Pancreas (tissue), 8 donors: ENCODE measurements around the gene ANKRD36B. TPM values are rescaled to one million over a fixed set of nuclear protein-coding genes. Genes with fewer than 3 reads are reported as not detected.

Experiments used
- polyA plus RNA-seq, 2 donors: library from polyadenylated mRNA; stranded (reverse); fragments of 200-250 nt; gene quantifications; one replicate each; pipeline ENCODE4 v1.2.3, GENCODE V29; 2013
- total RNA-seq, 6 donors: library from RNA; stranded (reverse); fragmentation: NEBNext Ultra II Directional in 4 of 6; extraction: Animal tissue kit (Norgen Biotek cat#: 25700) in 4 of 6; gene quantifications; one replicate each; pipeline versions ENCODE4 v1.2.1 to v1.2.4, GENCODE V29; 2021 to 2023
- donor health status: healthy with polysubstance abuse.
- donor health status: DM: no; HTN: no; CAD: no; lungs with moderate emphysema.
- donor health status: DM: no; HTN: no; CAD: no.
- donor health status: Bipolar disorder and iron deficiency.
- donor health status: DM: yes; HTN: yes; CAD: no.
- donor health status: DM: no; HTN: no; CAD: no.
- donor health status: DM: no; HTN: no; CAD: no.
- donor health status: DM: yes; HTN: yes; CAD: no.

ANKRD36B gene
- total and polyA plus RNA-seq, 8 donors = 6.3 to 45.9 (median 14.1) TPM

Other genes with a start within 250 kb of the ANKRD36B start
- gene COX5B, start 56.2 kb upstream of the ANKRD36B start, total RNA-seq = 100 to 1,000 TPM in 3 of 6 donors, 10 to 100 TPM in 3; 73.5 to 109 (median 96.2) TPM
- gene COX5B, start 56.2 kb upstream of the ANKRD36B start, polyA plus RNA-seq = 100 to 1,000 TPM; 210 to 214 TPM
- 10 to 100 TPM; 46.8 to 52.2 (median 49.1) TPM for gene ACTR1B, start 74.2 kb upstream of the ANKRD36B start, total RNA-seq
- 10 to 100 TPM; 73.6 to 90.0 TPM for gene ACTR1B, start 74.2 kb upstream of the ANKRD36B start, polyA plus RNA-seq
- gene C2orf92, start 79.8 kb upstream of the ANKRD36B start, total RNA-seq = 10 to 100 TPM in 1 of 6 donors, 1 to 10 TPM in 5; 4.1 to 10.5 (median 7.1) TPM
- 10 to 100 TPM; 40.2 to 42.6 TPM for gene C2orf92, start 79.8 kb upstream of the ANKRD36B start, polyA plus RNA-seq
- 1 to 10 TPM in 5 of 6 donors, under 1 TPM in 1; 0.42 to 1.7 (median 1.2) TPM for gene ZAP70, start 123.7 kb upstream of the ANKRD36B start, total RNA-seq
- 1 to 10 TPM; 2.5 to 2.6 TPM for gene ZAP70, start 123.7 kb upstream of the ANKRD36B start, polyA plus RNA-seq